ENCODE results near the gene RARS1. TPM values are rescaled to one million over a fixed set of nuclear protein-coding genes. Genes with fewer than 3 reads are reported as not detected.

Gene RARS1
- total and polyA plus RNA-seq, 2 donors from 2014 or later = 35.5 to 62.8 TPM

GRCh38 chr5:168460606-168461005, 25.7 kb upstream of the RARS1 start:
- FAIRE-seq = no peak
- intact Hi-C loops (cut with DNase I) = no loop called here

GRCh38 chr5:168463081-168463480, 23.2 kb upstream of the RARS1 start:
- Histone ChIP-seq H3K27me3 (ENCODE audit: control insufficient read depth, insufficient read depth, low read length) (no peaks in the 10 kb centered on the region), H3K9ac (ENCODE audit: low read length in 3 of 3) (no peak overlapping the region), H3K27ac (ENCODE audit: low read depth in 2 of 2, low read length in 2 of 2) (no peak overlapping the region), H3K4me1 (ENCODE audit: control insufficient read depth in 2 of 3, insufficient read depth in 2 of 3, low read depth in 1 of 3, low read length in 3 of 3) (peaks cover 0 to 2% (median 0%) of the 10 kb centered on the region in 3 donors), H3K9me3 (ENCODE audit: control insufficient read depth in 2 of 3, insufficient read depth in 1 of 3, low read length in 3 of 3) (no peaks in the 10 kb centered on the region), H3K36me3 (ENCODE audit: control insufficient read depth in 2 of 3, insufficient read depth in 3 of 3, low read length in 3 of 3) (peaks cover 0 to 69% (median 40%) of the 10 kb centered on the region in 3 donors), H3K4me3 (ENCODE audit: low read length in 3 of 3) (no peak overlapping the region)
- no peak for TF ChIP-seq CTCF (IDR thresholded peaks at IDR 0.05; ENCODE audit: borderline replicate concordance, extremely low read depth, insufficient read depth)
- no peak for FAIRE-seq
- intact Hi-C loops (cut with DNase I) = no loop called here
- no peak for DNase-seq

More at GRCh38 chr5:168460606-168461005, 25.7 kb upstream of the RARS1 start:
- Histone ChIP-seq H3K9ac (ENCODE audit: low read length in 3 of 3) (no peak overlapping the region), H3K4me3 (ENCODE audit: low read length in 3 of 3) (no peak overlapping the region), H3K4me1 (ENCODE audit: control insufficient read depth in 2 of 3, insufficient read depth in 2 of 3, low read depth in 1 of 3, low read length in 3 of 3) (peaks cover 0 to 2% (median 0%) of the 10 kb centered on the region in 3 donors), H3K27ac (ENCODE audit: low read depth in 2 of 2, low read length in 2 of 2) (no peak overlapping the region), H3K27me3 (ENCODE audit: control insufficient read depth, insufficient read depth, low read length) (no peaks in the 10 kb centered on the region), H3K36me3 (ENCODE audit: control insufficient read depth in 2 of 3, insufficient read depth in 3 of 3, low read length in 3 of 3) (peaks cover 2 to 57% (median 35%) of the 10 kb centered on the region in 3 donors), H3K9me3 (ENCODE audit: control insufficient read depth in 2 of 3, insufficient read depth in 1 of 3, low read length in 3 of 3) (no peaks in the 10 kb centered on the region)
- no peak for DNase-seq
- TF ChIP-seq CTCF (IDR thresholded peaks at IDR 0.05; ENCODE audit: borderline replicate concordance, extremely low read depth, insufficient read depth) = no peak

GRCh38 chr5:168464214-168464613, 22.1 kb upstream of the RARS1 start:
- Histone ChIP-seq H3K9me3 (ENCODE audit: control insufficient read depth in 2 of 3, insufficient read depth in 1 of 3, low read length in 3 of 3) (no peaks in the 10 kb centered on the region), H3K27ac (ENCODE audit: low read depth in 2 of 2, low read length in 2 of 2) (no peak overlapping the region), H3K36me3 (ENCODE audit: control insufficient read depth in 2 of 3, insufficient read depth in 3 of 3, low read length in 3 of 3) (peaks cover 0 to 72% (median 43%) of the 10 kb centered on the region in 3 donors), H3K4me1 (ENCODE audit: control insufficient read depth in 2 of 3, insufficient read depth in 2 of 3, low read depth in 1 of 3, low read length in 3 of 3) (peaks cover 0 to 2% (median 0%) of the 10 kb centered on the region in 3 donors), H3K4me3 (ENCODE audit: low read length in 3 of 3) (no peak overlapping the region), H3K27me3 (ENCODE audit: control insufficient read depth, insufficient read depth, low read length) (no peaks in the 10 kb centered on the region), H3K9ac (ENCODE audit: low read length in 3 of 3) (no peak overlapping the region)
- no peak for DNase-seq
- intact Hi-C loops (cut with DNase I) = no loop called here
- TF ChIP-seq CTCF (IDR thresholded peaks at IDR 0.05; ENCODE audit: borderline replicate concordance, extremely low read depth, insufficient read depth) = no peak
- no peak for FAIRE-seq

- Histone ChIP-seq H3K4me3 (ENCODE audit: low read length in 3 of 3) (no peak overlapping the region), H3K4me1 (ENCODE audit: control insufficient read depth in 2 of 3, insufficient read depth in 2 of 3, low read depth in 1 of 3, low read length in 3 of 3) (peaks cover 0 to 2% (median 0%) of the 10 kb centered on the region in 3 donors), H3K27me3 (ENCODE audit: control insufficient read depth, insufficient read depth, low read length) (no peaks in the 10 kb centered on the region), H3K36me3 (ENCODE audit: control insufficient read depth in 2 of 3, insufficient read depth in 3 of 3, low read length in 3 of 3) (peaks cover 0 to 67% (median 42%) of the 10 kb centered on the region in 3 donors), H3K9me3 (ENCODE audit: control insufficient read depth in 2 of 3, insufficient read depth in 1 of 3, low read length in 3 of 3) (no peaks in the 10 kb centered on the region), H3K27ac (ENCODE audit: low read depth in 2 of 2, low read length in 2 of 2) (no peak overlapping the region), H3K9ac (ENCODE audit: low read length in 3 of 3) (no peak overlapping the region)
- no peak for DNase-seq
- intact Hi-C loops (cut with DNase I) = no loop called here
- FAIRE-seq = no peak
- TF ChIP-seq CTCF (IDR thresholded peaks at IDR 0.05; ENCODE audit: borderline replicate concordance, extremely low read depth, insufficient read depth) = no peak
These were observed 21.6 kb upstream of the RARS1 start for GRCh38 chr5:168464641-168465040.
